Mesenchymal stem cell (in vitro differentiated cells and primary cell): ENCODE data around the gene KRT31.
"Not testable (repeated sequence)": the region's sequence is repeated elsewhere in the genome, so short reads cannot be mapped to it uniquely, and the experiment has no call there.

ENCODE experiments used
- DNase-seq: peaks from one replicate; pipeline ENCODE4 v3.0.0-alpha.2; 2013
- H2AFZ ChIP-seq: one replicate; pipeline ENCODE4 v1.6.1; 2013; ENCODE audit warnings: low read depth, mild to moderate bottlenecking, control low read depth, inconsistent platforms, low read length, moderate library complexity
- H2AK5ac ChIP-seq: 2 replicates; pipeline ENCODE4 v1.6.1; 2013; ENCODE audit warnings: low read length, moderate library complexity, mild to moderate bottlenecking, inconsistent platforms; ENCODE audit not compliant: severe bottlenecking
- H2BK120ac ChIP-seq: one replicate; pipeline ENCODE4 v1.6.1; 2013; ENCODE audit warnings: low read depth, mild to moderate bottlenecking, inconsistent platforms, low read length, moderate library complexity
- H2BK12ac ChIP-seq, 2 experiments: one replicate each; pipeline ENCODE4 v1.6.1; 2013; ENCODE audit warnings: inconsistent platforms in 2 of 2, low read length in 2 of 2, mild to moderate bottlenecking in 2 of 2, moderate library complexity in 2 of 2, control low read depth in 1 of 2
- H2BK15ac ChIP-seq: one replicate; pipeline ENCODE4 v1.6.1; 2013; ENCODE audit warnings: mild to moderate bottlenecking, low read depth, inconsistent platforms; ENCODE audit not compliant: poor library complexity, severe bottlenecking
- H2BK5ac ChIP-seq: 2 replicates; pipeline ENCODE4 v1.6.1; 2013; ENCODE audit warnings: low read depth, mild to moderate bottlenecking, low read length, control low read depth, inconsistent platforms; ENCODE audit not compliant: poor library complexity, severe bottlenecking
- H3K14ac ChIP-seq, 2 experiments: one replicate each; pipeline ENCODE4 v1.6.1; 2013; ENCODE audit warnings: inconsistent platforms in 2 of 2, low read length in 2 of 2, control low read depth in 1 of 2, mild to moderate bottlenecking in 1 of 2, moderate library complexity in 1 of 2
- H3K18ac ChIP-seq, 2 experiments: one replicate each; pipeline ENCODE4 v1.6.1; 2013; ENCODE audit warnings: inconsistent platforms in 2 of 2, low read length in 2 of 2, control low read depth in 1 of 2, low read depth in 1 of 2, mild to moderate bottlenecking in 1 of 2
- H3K23ac ChIP-seq, 2 experiments: one replicate each; pipeline ENCODE4 v1.6.1; 2013; ENCODE audit warnings: inconsistent platforms in 2 of 2, low read length in 2 of 2, mild to moderate bottlenecking in 2 of 2, moderate library complexity in 2 of 2, control low read depth in 1 of 2
- H3K27ac ChIP-seq: 2 replicates; pipeline ENCODE4 v1.5.1; 2013; ENCODE audit warnings: mild to moderate bottlenecking, moderate library complexity, low read length, control low read depth, inconsistent platforms; ENCODE audit not compliant: poor library complexity, severe bottlenecking
- H3K27me3 ChIP-seq, 2 experiments: 2 replicates each; pipeline versions ENCODE4 v1.6.1 to v1.7.0; 2013; ENCODE audit warnings: low read length in 2 of 2, mild to moderate bottlenecking in 2 of 2, moderate library complexity in 2 of 2, control low read depth in 1 of 2, inconsistent platforms in 1 of 2; ENCODE audit not compliant: control insufficient read depth in 1 of 2, insufficient read depth in 1 of 2
- H3K36me3 ChIP-seq, 2 experiments: 2 replicates each; pipeline versions ENCODE4 v1.6.1 to v1.7.0; 2013; ENCODE audit warnings: low read length in 2 of 2, control low read depth in 1 of 2, inconsistent platforms in 1 of 2, low read depth in 1 of 2, mild to moderate bottlenecking in 1 of 2; ENCODE audit not compliant: insufficient read depth in 2 of 2, control insufficient read depth in 1 of 2
- H3K4ac ChIP-seq, 2 experiments: one replicate each; pipeline ENCODE4 v1.6.1; 2013; ENCODE audit warnings: inconsistent platforms in 2 of 2, low read length in 2 of 2, mild to moderate bottlenecking in 2 of 2, moderate library complexity in 2 of 2, control low read depth in 1 of 2, low read depth in 1 of 2
- H3K4me1 ChIP-seq: 2 replicates; pipeline ENCODE4 v1.6.1; 2013; ENCODE audit warnings: low read depth, low read length, control low read depth; ENCODE audit not compliant: control insufficient read depth, insufficient read depth
- H3K4me2 ChIP-seq: 2 replicates; pipeline ENCODE4 v1.6.1; 2013; ENCODE audit warnings: low read length, mild to moderate bottlenecking, inconsistent platforms; ENCODE audit not compliant: poor library complexity, severe bottlenecking
- H3K4me3 ChIP-seq, 2 experiments: 2 replicates each; pipeline versions ENCODE4 v1.5.1 to v1.7.0; 2013; ENCODE audit warnings: low read length in 2 of 2, mild to moderate bottlenecking in 2 of 2, control low read depth in 1 of 2, low read depth in 1 of 2; ENCODE audit not compliant: insufficient read depth in 1 of 2
- H3K79me1 ChIP-seq: replicated peaks from 2 replicates; pipeline ENCODE4 v1.6.1; 2013; ENCODE audit warnings: mild to moderate bottlenecking, control low read depth, low read length, inconsistent platforms; ENCODE audit not compliant: poor library complexity, severe bottlenecking
- H3K9ac ChIP-seq: 2 replicates; pipeline ENCODE4 v1.7.0; 2013; ENCODE audit warnings: mild to moderate bottlenecking, low read length, moderate library complexity
- H3K9me3 ChIP-seq: 2 replicates; pipeline ENCODE4 v1.7.0; 2013; ENCODE audit warnings: mild to moderate bottlenecking, low read length; ENCODE audit not compliant: control insufficient read depth
- H4K8ac ChIP-seq: one replicate; pipeline ENCODE4 v1.6.1; 2013; ENCODE audit warnings: inconsistent platforms, mild to moderate bottlenecking, low read length, moderate library complexity
- H4K91ac ChIP-seq: one replicate; pipeline ENCODE4 v1.6.1; 2013; ENCODE audit warnings: mild to moderate bottlenecking, low read length, inconsistent platforms
- WGBS: methylation state at CpG from one replicate; pipeline ENCODE4 v1.1.7; 2013; ENCODE audit warnings: mixed read lengths; 5-methylcytosine and 5-hydroxymethylcytosine counted together

The KRT31 gene

DNA sequence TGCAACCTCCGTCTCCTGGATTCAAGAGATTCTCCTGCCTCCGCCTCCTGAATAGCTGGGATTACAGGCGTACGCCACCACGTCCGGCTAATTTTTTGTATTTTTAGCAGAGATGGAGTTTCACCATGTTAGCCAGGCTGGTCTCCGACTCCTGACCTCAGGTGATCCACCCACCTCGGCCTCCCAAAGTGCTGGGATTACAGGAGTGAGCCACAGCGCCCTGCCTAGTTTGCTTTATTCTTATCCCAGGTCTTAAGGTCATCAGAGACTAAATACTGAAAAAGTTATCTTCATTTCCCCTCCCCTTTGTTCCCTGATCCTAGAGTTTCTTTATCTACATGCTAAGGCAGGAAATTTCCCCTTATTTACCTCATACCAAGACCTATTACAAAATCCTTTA is 33.0 kb upstream of the KRT31 start:
- H3K4me3 ChIP-seq, H2AFZ ChIP-seq, H2BK15ac ChIP-seq, DNase-seq, H2BK120ac ChIP-seq, H4K8ac ChIP-seq, H3K4me1 ChIP-seq, H3K18ac ChIP-seq, H2BK5ac ChIP-seq, H3K4me2 ChIP-seq, H3K36me3 ChIP-seq, H2BK12ac ChIP-seq, H3K9me3 ChIP-seq, H3K27ac ChIP-seq, H2AK5ac ChIP-seq, H3K79me1 ChIP-seq, H3K9ac ChIP-seq, H3K4ac ChIP-seq, H3K23ac ChIP-seq, H3K14ac ChIP-seq, H4K91ac ChIP-seq: not testable (repeated sequence)
- WGBS: 96% methylated on average over 9 of the region's 9 CpGs
- H3K27me3 ChIP-seq: peaks cover 0 to 13% of the 10 kb centered on the region in 2 experiments

GRCh38 chr17:41429667-41430066 is 32.3 kb upstream of the KRT31 start:
- Histone ChIP-seq H3K4ac (no peak overlapping the region), H3K9ac (no peak overlapping the region), H3K27me3 (peaks cover 0 to 14% of the 10 kb centered on the region in 2 experiments), H2AFZ (no peak overlapping the region), H3K18ac (no peak overlapping the region), H3K27ac (no peak overlapping the region), H3K4me3 (no peak overlapping the region), H3K9me3 (no peaks in the 10 kb centered on the region), H2AK5ac (no peak overlapping the region), H3K79me1 (no peaks in the 10 kb centered on the region), H3K23ac (no peak overlapping the region), H2BK15ac (no peak overlapping the region), H3K14ac (no peak overlapping the region), H2BK12ac (no peak overlapping the region), H3K4me2 (no peak overlapping the region), H3K4me1 (no peaks in the 10 kb centered on the region), H3K36me3 (no peaks in the 10 kb centered on the region), H4K8ac (no peak overlapping the region), H2BK120ac (no peak overlapping the region), H2BK5ac (no peak overlapping the region), H4K91ac (no peak overlapping the region)
- WGBS: 97% methylated on average over 7 of the region's 7 CpGs
- no peak for DNase-seq

DNA sequence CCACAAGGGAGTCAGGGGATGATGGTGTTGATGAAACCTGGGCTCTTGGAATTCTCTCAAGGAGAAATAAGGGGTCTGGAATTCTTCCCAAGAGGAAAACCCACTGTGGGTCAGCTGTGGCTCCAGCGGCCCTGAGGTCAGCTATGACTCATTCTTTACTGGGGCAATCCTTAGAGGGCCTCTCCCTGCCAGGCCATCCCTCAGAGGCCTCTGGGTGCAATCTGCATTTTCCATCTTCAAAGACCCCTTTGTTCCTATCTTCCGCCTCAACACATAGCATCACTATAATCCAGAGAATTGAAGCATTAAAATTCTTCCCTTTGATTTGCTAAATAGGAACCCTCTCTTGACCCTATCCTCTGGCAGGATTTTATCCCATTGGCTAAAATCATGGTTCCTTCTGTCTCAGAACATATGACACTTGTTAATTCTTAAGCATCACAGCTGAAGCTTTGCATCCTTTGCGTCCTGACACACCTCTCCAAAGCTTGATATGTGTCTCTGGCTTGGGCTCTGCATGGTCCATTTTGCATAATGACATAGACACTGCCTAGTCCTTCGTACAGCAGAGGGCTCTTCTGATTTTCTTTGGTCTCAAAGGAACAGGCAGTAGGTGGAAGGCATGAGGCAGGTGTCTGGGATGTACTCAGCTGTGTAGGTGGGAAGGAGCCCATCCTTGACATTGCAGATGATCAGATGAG is 31.3 kb upstream of the KRT31 start:
- H3K79me1 ChIP-seq: no peaks in the 10 kb centered on the region
- H3K18ac ChIP-seq: no peak overlapping the region
- no peak overlapping the region for H3K23ac ChIP-seq
- H2BK120ac ChIP-seq: no peak overlapping the region
- 58% methylated on average over 4 of the region's 4 CpGs for WGBS
- H4K8ac ChIP-seq: no peak overlapping the region
- H3K27ac ChIP-seq: no peak overlapping the region
- no peak overlapping the region for H3K14ac ChIP-seq
- no peak overlapping the region for H3K4ac ChIP-seq
- no peak overlapping the region for H2BK12ac ChIP-seq
- H3K27me3 ChIP-seq: peaks cover 0 to 14% of the 10 kb centered on the region in 2 experiments
- no peak overlapping the region for H2AK5ac ChIP-seq
- H3K4me1 ChIP-seq: no peaks in the 10 kb centered on the region
- peak; percentile 53 for DNase-seq
- H2BK5ac ChIP-seq: no peak overlapping the region
- no peak overlapping the region for H3K4me3 ChIP-seq
- no peaks in the 10 kb centered on the region for H3K9me3 ChIP-seq
- no peaks in the 10 kb centered on the region for H3K36me3 ChIP-seq
- H2BK15ac ChIP-seq: no peak overlapping the region
- H2AFZ ChIP-seq: no peak overlapping the region
- H3K9ac ChIP-seq: no peak overlapping the region
- no peak overlapping the region for H3K4me2 ChIP-seq
- H4K91ac ChIP-seq: no peak overlapping the region

GRCh38 chr17:41424111-41424635 is 26.8 kb upstream of the KRT31 start, which contains the start of gene KRT37:
TSS of gene KRT37 (minus strand) at chr17:41424585. CDS start at chr17:41424523, 62 bp downstream.
- no peak within 1 kb of the TSS for H3K4ac ChIP-seq
- no peak for DNase-seq
- no peak within 1 kb of the TSS for H2BK15ac ChIP-seq
- H4K8ac ChIP-seq: no peak within 1 kb of the TSS
- H3K9ac ChIP-seq: no peak within 1 kb of the TSS
- no peaks in the 10 kb centered on the region for H3K79me1 ChIP-seq
- no peak within 1 kb of the TSS for H3K23ac ChIP-seq
- H2BK12ac ChIP-seq: no peak within 1 kb of the TSS
- H3K27me3 ChIP-seq: peaks cover 0 to 27% of the 10 kb centered on the region in 2 experiments
- 91% methylated on average over 12 of the region's 13 CpGs for WGBS
- H2AFZ ChIP-seq: no peak within 1 kb of the TSS
- no peak within 1 kb of the TSS for H3K14ac ChIP-seq
- no peak within 1 kb of the TSS for H2BK5ac ChIP-seq
- H3K4me2 ChIP-seq: no peak within 1 kb of the TSS
- peaks cover 8% of the 10 kb centered on the region for H3K4me1 ChIP-seq
- no peak within 1 kb of the TSS for H3K18ac ChIP-seq
- no peak within 1 kb of the TSS for H3K4me3 ChIP-seq
- no peaks in the 10 kb centered on the region for H3K36me3 ChIP-seq
- H3K9me3 ChIP-seq: no peaks in the 10 kb centered on the region
- H2BK120ac ChIP-seq: no peak within 1 kb of the TSS
- no peak within 1 kb of the TSS for H4K91ac ChIP-seq
- no peak within 1 kb of the TSS for H2AK5ac ChIP-seq
- no peak within 1 kb of the TSS for H3K27ac ChIP-seq
